ENCODE results near the gene SPHK2.

GRCh38 chr19:48646001-48646721 lies 26.9 kb downstream of the SPHK2 start, which contains the start of gene CA11:
- TF ChIP-seq, protein P1, sequence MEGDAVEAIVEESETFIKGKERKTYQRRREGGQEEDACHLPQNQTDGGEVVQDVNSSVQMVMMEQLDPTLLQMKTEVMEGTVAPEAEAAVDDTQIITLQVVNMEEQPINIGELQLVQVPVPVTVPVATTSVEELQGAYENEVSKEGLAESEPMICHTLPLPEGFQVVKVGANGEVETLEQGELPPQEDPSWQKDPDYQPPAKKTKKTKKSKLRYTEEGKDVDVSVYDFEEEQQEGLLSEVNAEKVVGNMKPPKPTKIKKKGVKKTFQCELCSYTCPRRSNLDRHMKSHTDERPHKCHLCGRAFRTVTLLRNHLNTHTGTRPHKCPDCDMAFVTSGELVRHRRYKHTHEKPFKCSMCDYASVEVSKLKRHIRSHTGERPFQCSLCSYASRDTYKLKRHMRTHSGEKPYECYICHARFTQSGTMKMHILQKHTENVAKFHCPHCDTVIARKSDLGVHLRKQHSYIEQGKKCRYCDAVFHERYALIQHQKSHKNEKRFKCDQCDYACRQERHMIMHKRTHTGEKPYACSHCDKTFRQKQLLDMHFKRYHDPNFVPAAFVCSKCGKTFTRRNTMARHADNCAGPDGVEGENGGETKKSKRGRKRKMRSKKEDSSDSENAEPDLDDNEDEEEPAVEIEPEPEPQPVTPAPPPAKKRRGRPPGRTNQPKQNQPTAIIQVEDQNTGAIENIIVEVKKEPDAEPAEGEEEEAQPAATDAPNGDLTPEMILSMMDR (IDR thresholded peaks at IDR 0.05; ENCODE audit: low read depth, low read length, poor library complexity, severe bottlenecking), result peak; percentile 89
- no peak for TF ChIP-seq EZH2phosphoT487 (IDR thresholded peaks at IDR 0.05; ENCODE audit: borderline replicate concordance, low read length)

Data from DOHH2 (cell line).